Left colon (tissue), 2 donors: ENCODE measurements around the gene EFHB. TPM values are rescaled to one million over a fixed set of nuclear protein-coding genes. Genes with fewer than 3 reads are reported as not detected.
A peak's percentile ranks its signal among the peaks of the same experiment; 100 is the strongest.
"Not testable (repeated sequence)": the region's sequence is repeated elsewhere in the genome, so short reads cannot be mapped to it uniquely, and the experiment has no call there.

Experiments
- ATAC-seq: fragments of 200-7000 bp; cut with Tn5 transposase; one replicate; pipeline ENCODE4 v1.9.1; 2020; ENCODE audit warnings: mild to moderate bottlenecking, moderate library complexity
- DNase-seq, 2 donors: peaks; one replicate each; pipeline ENCODE4 v3.0.0-alpha.2; 2020
- intact Hi-C, 2 donors: fragments of 100-400 bp; cut with DNase I in 1 of 2; cut with micrococcal nuclease in 1 of 2; formaldehyde crosslinking; loops; one replicate each; pipeline versions ENCODE4 v1.11.2 to v1.14.0; 2022; cut with DNase I, micrococcal nuclease
- long read RNA-seq: library from polyadenylated mRNA; unstranded; transcript quantifications from one replicate; pipeline ENCODE4 v2.0.0, GENCODE V29; 2021
- total RNA-seq, 2 donors: library from RNA; stranded (reverse); fragmentation: NEBNext Ultra II Directional; extraction: Animal tissue kit (Norgen Biotek cat#: 25700); gene quantifications; one replicate each; pipeline ENCODE4 v1.2.1, GENCODE V29; 2021
- donor health status: DM: no; HTN: no; CAD: no.
- donor health status: DM: yes; HTN: yes; CAD: no.

Gene EFHB
- total RNA-seq: 1 to 10 TPM in 1 of 2 donors, under 1 TPM in 1; 0.55 to 2.4 TPM
- long read RNA-seq: 0 reads

GRCh38 chr3:19934098-19934566 is at the start of gene EFHB:
TSS of gene EFHB (minus strand) at chr3:19934217. CDS start at chr3:19934018, 199 bp downstream.
- DNase-seq (peak; percentile 51 to 80), ATAC-seq (peak; percentile 85)
- intact Hi-C loops: no loop called here

- intact Hi-C loops: no loop called here
- no peak for DNase-seq
- ATAC-seq: no peak
Measured at GRCh38 chr3:19972054-19972453, 38.0 kb upstream of the EFHB start.

GRCh38 chr3:19970327-19970726 is 36.3 kb upstream of the EFHB start:
- intact Hi-C loops: no loop called here
- DNase-seq (no peak), ATAC-seq (no peak)

- intact Hi-C loops: no loop called here
- ATAC-seq (no peak), DNase-seq (no peak)
Measured at GRCh38 chr3:19967812-19968211, 33.8 kb upstream of the EFHB start.

- DNase-seq (no peak), ATAC-seq (no peak)
- intact Hi-C loops: no loop called here
Measured at GRCh38 chr3:19967208-19967607, 33.2 kb upstream of the EFHB start.

- intact Hi-C loops: no loop called here
- ATAC-seq: peak; percentile 98
- peak in 1 of 2 donors; percentile 15 for DNase-seq
Measured at GRCh38 chr3:19961960-19962359, 27.9 kb upstream of the EFHB start.

GRCh38 chr3:19960696-19961095 is 26.7 kb upstream of the EFHB start:
- no peak for DNase-seq
- intact Hi-C loops: no loop called here
- no peak for ATAC-seq

- intact Hi-C loops: no loop called here
- ATAC-seq (no peak), DNase-seq (no peak)
Measured at GRCh38 chr3:19959505-19959904, 25.5 kb upstream of the EFHB start.

GRCh38 chr3:19957354-19957753 is 23.3 kb upstream of the EFHB start:
- peak; percentile 20 for ATAC-seq
- DNase-seq, intact Hi-C loops: not testable (repeated sequence)

GRCh38 chr3:19954676-19955075 is 20.7 kb upstream of the EFHB start:
- no peak for ATAC-seq
- intact Hi-C loops: no loop called here
- DNase-seq: no peak

GRCh38 chr3:19950316-19950715 is 16.3 kb upstream of the EFHB start:
- ATAC-seq (no peak), DNase-seq (no peak)
- intact Hi-C loops: no loop called here

- intact Hi-C loops: loop anchor here in 1 of 2 donors (5.0 kb wide), 3 partner anchors 61 to 239 kb away; partner anchors contain the start of genes KAT2B and SGO1
- DNase-seq: no peak
- no peak for ATAC-seq
Measured at GRCh38 chr3:19948226-19948591, 14.2 kb upstream of the EFHB start.

- intact Hi-C loops: loop anchor here in 1 of 2 donors (5.0 kb wide), 3 partner anchors 60 to 240 kb away; partner anchors contain the start of genes KAT2B and SGO1
- DNase-seq (peak; percentile 54 to 60), ATAC-seq (peak; percentile 35)
Measured at GRCh38 chr3:19947549-19948225, 13.7 kb upstream of the EFHB start.

GRCh38 chr3:19946832-19947548 is 13.0 kb upstream of the EFHB start, which contains the start of gene RAB5A:
TSS of gene RAB5A (plus strand) at chr3:19947097. CDS start at chr3:19950899, 3,802 bp downstream.
- peak; percentile 88 for ATAC-seq
- intact Hi-C loops: loop anchor here in 1 of 2 donors (5.0 kb wide), 3 partner anchors 60 to 240 kb away; partner anchors contain the start of genes KAT2B and SGO1
- DNase-seq: peak; percentile 98 to 99

GRCh38 chr3:19945969-19946831 is 12.2 kb upstream of the EFHB start:
- ATAC-seq (no peak), DNase-seq (peak; percentile 26 to 47)

GRCh38 chr3:19945534-19945933 is 11.5 kb upstream of the EFHB start:
- intact Hi-C loops: loop anchor here in 1 of 2 donors (5.0 kb wide), 3 partner anchors 58 to 242 kb away; partner anchors contain the start of genes KAT2B and SGO1
- ATAC-seq: peak; percentile 65
- peak; percentile 35 to 44 for DNase-seq

More at GRCh38 chr3:19945969-19946831, 12.2 kb upstream of the EFHB start:
- intact Hi-C loops: loop anchor here in 1 of 2 donors (5.0 kb wide), 3 partner anchors 59 to 241 kb away; partner anchors contain the start of genes KAT2B and SGO1

- DNase-seq (no peak), ATAC-seq (no peak)
- intact Hi-C loops: no loop called here
Measured at GRCh38 chr3:19940643-19941042, 6.6 kb upstream of the EFHB start.

GRCh38 chr3:19938295-19938627 is 4.2 kb upstream of the EFHB start:
- intact Hi-C loops: no loop called here
- DNase-seq (no peak), ATAC-seq (no peak)
